ENCODE measurements around the gene CALY.

Gene CALY

GRCh38 chr10:133355991-133356390 lies 19.3 kb upstream of the CALY start:
- no peak overlapping the region for H3K9ac ChIP-seq (ENCODE audit: low read length)
- no peaks in the 10 kb centered on the region for H3K36me3 ChIP-seq (ENCODE audit: control insufficient read depth, insufficient read depth, low read length)
- peaks cover 3% of the 10 kb centered on the region for H3K4me1 ChIP-seq (ENCODE audit: control insufficient read depth, low read depth, low read length)
- H3K79me2 ChIP-seq (ENCODE audit: control insufficient read depth, insufficient read depth, low read length) = peaks cover 6% of the 10 kb centered on the region
- H3K27ac ChIP-seq (ENCODE audit: low read depth, low read length) = no peak overlapping the region
- H3K27me3 ChIP-seq (ENCODE audit: insufficient read depth, low read length, poor library complexity) = no peaks in the 10 kb centered on the region
- H2AK5ac ChIP-seq (ENCODE audit: low read length) = no peak overlapping the region
- no peak overlapping the region for H4K5ac ChIP-seq (ENCODE audit: low read length)
- no peak for DNase-seq
- WGBS (ENCODE audit: extremely low coverage, insufficient coverage, low lambda C conversion rate) = no CpG with 5 or more reads among the region's 3 CpGs
- H3K4ac ChIP-seq (ENCODE audit: low read depth, low read length) = no peak overlapping the region
- no peak overlapping the region for H3K4me2 ChIP-seq (ENCODE audit: low read length)
- no peak overlapping the region for H2BK15ac ChIP-seq (replicated peaks; ENCODE audit: low read depth)
- peaks cover 6% of the 10 kb centered on the region for H3K79me1 ChIP-seq (ENCODE audit: low read length)
- no peak overlapping the region for H2BK5ac ChIP-seq (ENCODE audit: low read length)
- no peak overlapping the region for H3K4me3 ChIP-seq (ENCODE audit: low read length)
- H4K8ac ChIP-seq (ENCODE audit: low read depth, low read length) = no peak overlapping the region
- H3K18ac ChIP-seq (ENCODE audit: low read length) = no peak overlapping the region
- no peak overlapping the region for H3K23ac ChIP-seq (ENCODE audit: low read length)
- H2BK120ac ChIP-seq (ENCODE audit: low read depth, low read length) = no peak overlapping the region
- H3K56ac ChIP-seq (ENCODE audit: low read length) = peak overlapping the region; percentile 7

- Histone ChIP-seq H3K79me1 (ENCODE audit: low read length) (peaks cover 6% of the 10 kb centered on the region), H3K27ac (ENCODE audit: low read depth, low read length) (no peak overlapping the region), H3K27me3 (ENCODE audit: insufficient read depth, low read length, poor library complexity) (no peaks in the 10 kb centered on the region), H3K36me3 (ENCODE audit: control insufficient read depth, insufficient read depth, low read length) (no peaks in the 10 kb centered on the region), H3K23ac (ENCODE audit: low read length) (no peak overlapping the region), H4K5ac (ENCODE audit: low read length) (no peak overlapping the region), H3K9ac (ENCODE audit: low read length) (no peak overlapping the region), H2BK120ac (ENCODE audit: low read depth, low read length) (no peak overlapping the region), H4K8ac (ENCODE audit: low read depth, low read length) (no peak overlapping the region), H3K4me2 (ENCODE audit: low read length) (no peak overlapping the region), H2BK5ac (ENCODE audit: low read length) (no peak overlapping the region), H3K18ac (ENCODE audit: low read length) (no peak overlapping the region), H3K4me3 (ENCODE audit: low read length) (no peak overlapping the region), H3K4me1 (ENCODE audit: control insufficient read depth, low read depth, low read length) (peaks cover 3% of the 10 kb centered on the region), H2BK15ac (replicated peaks; ENCODE audit: low read depth) (no peak overlapping the region), H3K79me2 (ENCODE audit: control insufficient read depth, insufficient read depth, low read length) (peaks cover 6% of the 10 kb centered on the region), H3K56ac (ENCODE audit: low read length) (no peak overlapping the region), H3K4ac (ENCODE audit: low read depth, low read length) (no peak overlapping the region), H2AK5ac (ENCODE audit: low read length) (no peak overlapping the region)
- no CpG with 5 or more reads among the region's 6 CpGs for WGBS (ENCODE audit: extremely low coverage, insufficient coverage, low lambda C conversion rate)
- no peak for DNase-seq
Measured at GRCh38 chr10:133355266-133355665, 18.6 kb upstream of the CALY start.

DNA sequence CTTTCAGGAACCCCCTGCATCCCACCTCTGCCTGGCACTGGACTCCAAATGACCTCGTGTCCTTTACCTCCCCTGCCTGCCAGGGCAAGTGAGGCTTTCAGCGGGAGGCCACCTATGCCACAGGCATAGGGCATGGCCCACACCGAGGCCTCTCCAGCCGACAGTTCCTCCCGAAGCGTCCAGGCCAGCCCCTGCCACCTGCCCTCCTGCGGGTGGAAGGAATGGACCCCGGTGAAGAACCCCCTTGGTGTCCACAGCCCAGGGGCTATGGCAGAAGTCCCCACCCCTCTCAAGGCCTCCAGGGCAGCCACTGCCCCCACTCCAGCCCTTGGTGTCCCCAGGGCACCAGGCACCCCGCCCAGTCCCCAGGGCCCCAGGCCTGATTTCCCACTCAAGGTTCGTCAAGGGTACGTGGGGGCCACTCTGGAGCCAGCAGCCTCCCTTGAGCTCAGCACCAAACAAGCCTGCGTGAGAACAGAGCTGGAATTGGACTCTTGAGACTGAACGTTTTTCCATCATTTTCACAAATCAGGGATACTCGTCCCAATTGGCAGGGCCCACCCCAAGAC lies 18.1 kb upstream of the CALY start:
- peaks cover 6% of the 10 kb centered on the region for H3K79me2 ChIP-seq (ENCODE audit: control insufficient read depth, insufficient read depth, low read length)
- H4K5ac ChIP-seq (ENCODE audit: low read length) = no peak overlapping the region
- peaks cover 6% of the 10 kb centered on the region for H3K79me1 ChIP-seq (ENCODE audit: low read length)
- H3K27ac ChIP-seq (ENCODE audit: low read depth, low read length) = no peak overlapping the region
- H3K18ac ChIP-seq (ENCODE audit: low read length) = no peak overlapping the region
- WGBS (ENCODE audit: extremely low coverage, insufficient coverage, low lambda C conversion rate) = no CpG with 5 or more reads among the region's 14 CpGs
- no peak for DNase-seq
- H3K4me1 ChIP-seq (ENCODE audit: control insufficient read depth, low read depth, low read length) = peaks cover 3% of the 10 kb centered on the region
- no peak overlapping the region for H4K8ac ChIP-seq (ENCODE audit: low read depth, low read length)
- H3K4ac ChIP-seq (ENCODE audit: low read depth, low read length) = no peak overlapping the region
- H3K27me3 ChIP-seq (ENCODE audit: insufficient read depth, low read length, poor library complexity) = no peaks in the 10 kb centered on the region
- H3K4me3 ChIP-seq (ENCODE audit: low read length) = no peak overlapping the region
- no peak overlapping the region for H3K23ac ChIP-seq (ENCODE audit: low read length)
- H3K36me3 ChIP-seq (ENCODE audit: control insufficient read depth, insufficient read depth, low read length) = no peaks in the 10 kb centered on the region
- no peak overlapping the region for H2AK5ac ChIP-seq (ENCODE audit: low read length)
- no peak overlapping the region for H3K56ac ChIP-seq (ENCODE audit: low read length)
- H2BK5ac ChIP-seq (ENCODE audit: low read length) = no peak overlapping the region
- H3K9ac ChIP-seq (ENCODE audit: low read length) = no peak overlapping the region
- no peak overlapping the region for H3K4me2 ChIP-seq (ENCODE audit: low read length)
- H2BK120ac ChIP-seq (ENCODE audit: low read depth, low read length) = no peak overlapping the region
- H2BK15ac ChIP-seq (replicated peaks; ENCODE audit: low read depth) = no peak overlapping the region

GRCh38 chr10:133353988-133354605 lies 17.4 kb upstream of the CALY start:
- Histone ChIP-seq H3K79me2 (ENCODE audit: control insufficient read depth, insufficient read depth, low read length) (peaks cover 6% of the 10 kb centered on the region), H3K18ac (ENCODE audit: low read length) (no peak overlapping the region), H3K23ac (ENCODE audit: low read length) (no peak overlapping the region), H3K4ac (ENCODE audit: low read depth, low read length) (no peak overlapping the region), H4K5ac (ENCODE audit: low read length) (no peak overlapping the region), H3K79me1 (ENCODE audit: low read length) (peaks cover 6% of the 10 kb centered on the region), H2BK15ac (replicated peaks; ENCODE audit: low read depth) (no peak overlapping the region), H3K36me3 (ENCODE audit: control insufficient read depth, insufficient read depth, low read length) (no peaks in the 10 kb centered on the region), H3K4me1 (ENCODE audit: control insufficient read depth, low read depth, low read length) (peaks cover 3% of the 10 kb centered on the region), H2BK120ac (ENCODE audit: low read depth, low read length) (no peak overlapping the region), H2AK5ac (ENCODE audit: low read length) (no peak overlapping the region), H3K27me3 (ENCODE audit: insufficient read depth, low read length, poor library complexity) (no peaks in the 10 kb centered on the region), H3K9ac (ENCODE audit: low read length) (no peak overlapping the region), H3K4me2 (ENCODE audit: low read length) (no peak overlapping the region), H3K56ac (ENCODE audit: low read length) (no peak overlapping the region), H3K4me3 (ENCODE audit: low read length) (no peak overlapping the region), H4K8ac (ENCODE audit: low read depth, low read length) (no peak overlapping the region), H3K27ac (ENCODE audit: low read depth, low read length) (no peak overlapping the region), H2BK5ac (ENCODE audit: low read length) (no peak overlapping the region)
- WGBS (ENCODE audit: extremely low coverage, insufficient coverage, low lambda C conversion rate) = no CpG with 5 or more reads among the region's 16 CpGs
- DNase-seq = no peak

- Histone ChIP-seq H3K36me3 (ENCODE audit: control insufficient read depth, insufficient read depth, low read length) (no peaks in the 10 kb centered on the region), H3K4me1 (ENCODE audit: control insufficient read depth, low read depth, low read length) (peaks cover 3% of the 10 kb centered on the region), H3K18ac (ENCODE audit: low read length) (no peak overlapping the region), H3K4me2 (ENCODE audit: low read length) (no peak overlapping the region), H2BK120ac (ENCODE audit: low read depth, low read length) (no peak overlapping the region), H2AK5ac (ENCODE audit: low read length) (no peak overlapping the region), H3K27me3 (ENCODE audit: insufficient read depth, low read length, poor library complexity) (no peaks in the 10 kb centered on the region), H3K79me1 (ENCODE audit: low read length) (peaks cover 6% of the 10 kb centered on the region), H3K56ac (ENCODE audit: low read length) (no peak overlapping the region), H3K23ac (ENCODE audit: low read length) (no peak overlapping the region), H4K5ac (ENCODE audit: low read length) (no peak overlapping the region), H3K79me2 (ENCODE audit: control insufficient read depth, insufficient read depth, low read length) (peaks cover 6% of the 10 kb centered on the region), H4K8ac (ENCODE audit: low read depth, low read length) (no peak overlapping the region), H2BK5ac (ENCODE audit: low read length) (no peak overlapping the region), H3K4me3 (ENCODE audit: low read length) (no peak overlapping the region), H3K27ac (ENCODE audit: low read depth, low read length) (no peak overlapping the region), H2BK15ac (replicated peaks; ENCODE audit: low read depth) (no peak overlapping the region), H3K9ac (ENCODE audit: low read length) (no peak overlapping the region), H3K4ac (ENCODE audit: low read depth, low read length) (no peak overlapping the region)
- WGBS (ENCODE audit: extremely low coverage, insufficient coverage, low lambda C conversion rate) = no CpG with 5 or more reads among the region's 16 CpGs
- no peak for DNase-seq
Measured at GRCh38 chr10:133353202-133353959, 16.7 kb upstream of the CALY start.

Data from mesendoderm (in vitro differentiated cells).